AG09309 (cell line): ENCODE results near the gene TMEM134.

Source experiments
- DNase-seq: peaks from one replicate; pipeline ENCODE4 v3.0.0-alpha.2; 2010; ENCODE audit warnings: low read depth
- H3K4me3 ChIP-seq: 2 replicates; pipeline ENCODE4 v1.5.1; 2011; ENCODE audit warnings: mild to moderate bottlenecking, low read depth, low read length, moderate library complexity; ENCODE audit not compliant: control insufficient read depth
- CTCF ChIP-seq: IDR thresholded peaks from 2 replicates; pipeline ENCODE4 v1.5.1; 2011; ENCODE audit warnings: mild to moderate bottlenecking, low read depth, low read length, inconsistent platforms; ENCODE audit not compliant: insufficient read depth, control insufficient read depth; ENCODE audit errors: missing control alignments

TMEM134 gene

GRCh38 chr11:67507864-67508485, 38.9 kb upstream of the TMEM134 start, which contains the start of gene CDK2AP2:
TSS of gene CDK2AP2 (minus strand) at chr11:67508162. CDS start at chr11:67508082, 80 bp downstream.
- no peak for TF ChIP-seq CTCF
- DNase-seq, result peak; percentile 98
- H3K4me3 ChIP-seq, result peak within 1 kb of the TSS; percentile 86

GRCh38 chr11:67507242-67507863, 38.3 kb upstream of the TMEM134 start:
- peak; percentile 17 for DNase-seq
- H3K4me3 ChIP-seq, result peak overlapping the region; percentile 86
- TF ChIP-seq CTCF, result no peak

- no peak for DNase-seq
- H3K4me3 ChIP-seq, result no peak overlapping the region
Observed at GRCh38 chr11:67506426-67507051, 37.5 kb upstream of the TMEM134 start.

GRCh38 chr11:67505605-67506396, 36.8 kb upstream of the TMEM134 start:
- TF ChIP-seq CTCF, result peak; percentile 98
- peak overlapping the region; percentile 53 for H3K4me3 ChIP-seq
- DNase-seq, result peak; percentile 67

More at GRCh38 chr11:67506426-67507051, 37.5 kb upstream of the TMEM134 start:
- no peak for TF ChIP-seq CTCF

GRCh38 chr11:67504950-67505581, 36.0 kb upstream of the TMEM134 start, which contains the start of gene PITPNM1:
TSS of gene PITPNM1 (minus strand) at chr11:67505363. CDS start at chr11:67504180, 1,183 bp downstream.
- TF ChIP-seq CTCF, result no peak
- peak within 1 kb of the TSS; percentile 53 for H3K4me3 ChIP-seq
- DNase-seq, result no peak
